ENCODE results near the gene NRXN3. TPM values are rescaled to one million over a fixed set of nuclear protein-coding genes. Genes with fewer than 3 reads are reported as not detected.

Gene NRXN3
- total RNA-seq, 1 donor from 2014 or later, result 18.0 TPM

DNA sequence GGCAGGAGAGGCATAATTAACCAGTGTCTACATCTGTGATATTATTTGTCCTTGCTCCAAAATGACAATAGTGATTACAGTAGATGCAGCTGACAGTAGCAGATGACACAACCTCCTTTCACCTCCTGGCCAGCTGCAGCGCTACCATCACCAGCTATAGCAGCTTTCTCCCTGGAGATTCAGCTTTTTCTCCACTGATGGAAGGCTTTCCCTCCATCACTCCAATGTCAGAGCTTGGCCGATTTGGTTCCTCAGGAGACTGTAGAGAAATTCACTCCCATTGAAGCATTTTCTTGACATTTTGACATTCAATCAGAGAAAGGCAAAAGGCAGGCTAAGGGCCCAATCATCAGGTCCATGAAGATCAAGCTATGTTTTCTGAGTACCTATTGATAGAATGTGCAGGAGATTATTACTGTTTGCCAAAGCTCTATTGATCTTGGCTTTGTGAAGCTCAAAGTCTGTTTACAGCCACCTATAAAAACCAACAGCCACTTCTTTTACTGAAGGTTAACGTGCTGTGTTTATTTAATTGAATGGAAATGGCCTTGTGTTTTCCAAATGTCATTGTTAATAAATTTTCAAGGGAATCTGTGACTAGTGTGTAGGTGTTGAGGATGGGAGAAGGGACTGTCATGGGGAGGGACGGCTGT is 1256.1 kb downstream of the NRXN3 start:
- H3K27ac Mint-ChIP-seq (ENCODE audit: unreplicated experiment), result no peak overlapping the region
- H3K9me3 ChIP-seq (ENCODE audit: insufficient read depth, low read depth, low read length), result no peaks in the 10 kb centered on the region

DNA sequence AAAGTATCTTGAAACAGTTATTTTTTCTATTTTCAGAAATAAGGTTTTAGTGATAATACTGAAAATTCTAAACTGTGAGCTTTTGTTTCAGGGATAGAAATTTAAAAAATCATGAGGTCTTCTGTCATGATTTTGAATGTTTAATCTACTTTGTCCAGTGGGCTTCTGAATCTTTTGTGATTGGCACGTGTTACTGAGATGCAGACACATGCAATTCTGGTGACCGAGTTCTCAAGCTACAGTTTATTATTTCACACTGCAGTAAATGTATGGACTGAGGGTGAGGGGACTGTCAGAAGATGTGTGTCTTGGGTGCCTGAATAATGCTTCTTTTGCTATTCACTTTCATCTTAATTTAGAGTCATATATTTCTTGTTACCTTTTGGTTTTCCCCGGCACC is 1262.5 kb downstream of the NRXN3 start:
- H3K27me3 Mint-ChIP-seq (ENCODE audit: low read depth, unreplicated experiment), result no peaks in the 10 kb centered on the region
- H3K4me2 ChIP-seq (ENCODE audit: low read length), result no peak overlapping the region
- peaks cover 6% of the 10 kb centered on the region for H3K4me1 Mint-ChIP-seq (ENCODE audit: low read depth, unreplicated experiment)
- no peaks in the 10 kb centered on the region for H3K9me3 Mint-ChIP-seq (ENCODE audit: unreplicated experiment)
- no peak overlapping the region for H3K4me3 ChIP-seq (ENCODE audit: insufficient read depth, low read depth, low read length)
- no peaks in the 10 kb centered on the region for H3K36me3 ChIP-seq (ENCODE audit: insufficient read depth, low read length)
- TF ChIP-seq, protein P1, sequence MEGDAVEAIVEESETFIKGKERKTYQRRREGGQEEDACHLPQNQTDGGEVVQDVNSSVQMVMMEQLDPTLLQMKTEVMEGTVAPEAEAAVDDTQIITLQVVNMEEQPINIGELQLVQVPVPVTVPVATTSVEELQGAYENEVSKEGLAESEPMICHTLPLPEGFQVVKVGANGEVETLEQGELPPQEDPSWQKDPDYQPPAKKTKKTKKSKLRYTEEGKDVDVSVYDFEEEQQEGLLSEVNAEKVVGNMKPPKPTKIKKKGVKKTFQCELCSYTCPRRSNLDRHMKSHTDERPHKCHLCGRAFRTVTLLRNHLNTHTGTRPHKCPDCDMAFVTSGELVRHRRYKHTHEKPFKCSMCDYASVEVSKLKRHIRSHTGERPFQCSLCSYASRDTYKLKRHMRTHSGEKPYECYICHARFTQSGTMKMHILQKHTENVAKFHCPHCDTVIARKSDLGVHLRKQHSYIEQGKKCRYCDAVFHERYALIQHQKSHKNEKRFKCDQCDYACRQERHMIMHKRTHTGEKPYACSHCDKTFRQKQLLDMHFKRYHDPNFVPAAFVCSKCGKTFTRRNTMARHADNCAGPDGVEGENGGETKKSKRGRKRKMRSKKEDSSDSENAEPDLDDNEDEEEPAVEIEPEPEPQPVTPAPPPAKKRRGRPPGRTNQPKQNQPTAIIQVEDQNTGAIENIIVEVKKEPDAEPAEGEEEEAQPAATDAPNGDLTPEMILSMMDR (IDR thresholded peaks at IDR 0.05; ENCODE audit: insufficient read depth, low read depth, low read length), result no peak
- TF ChIP-seq EZH2 (IDR thresholded peaks at IDR 0.05; ENCODE audit: insufficient read depth, low read length), result no peak
- H3K79me2 ChIP-seq (ENCODE audit: insufficient read depth, low read length), result no peaks in the 10 kb centered on the region
- H3K9ac ChIP-seq (ENCODE audit: low read length), result no peak overlapping the region
- no peak overlapping the region for H3K4me3 Mint-ChIP-seq (ENCODE audit: unreplicated experiment)
- no peak overlapping the region for H2AFZ ChIP-seq (ENCODE audit: low read depth, low read length)
- H3K36me3 Mint-ChIP-seq (ENCODE audit: low read depth, unreplicated experiment), result no peaks in the 10 kb centered on the region
- H3K27ac Mint-ChIP-seq (ENCODE audit: unreplicated experiment), result no peak overlapping the region
- DNase-seq (ENCODE audit: low read depth), result no peak
- no peak for FAIRE-seq
- H3K4me1 ChIP-seq (ENCODE audit: insufficient read depth, low read length), result no peaks in the 10 kb centered on the region
- no peaks in the 10 kb centered on the region for H3K9me3 ChIP-seq (ENCODE audit: insufficient read depth, low read depth, low read length)
- H3K27me3 ChIP-seq (ENCODE audit: insufficient read depth, low read length), result no peaks in the 10 kb centered on the region
- no peaks in the 10 kb centered on the region for H4K20me1 ChIP-seq (ENCODE audit: insufficient read depth, low read length)
- no peak overlapping the region for H3K27ac ChIP-seq (ENCODE audit: low read depth, low read length)

More for the DNA sequence above, 1256.1 kb downstream of the NRXN3 start:
- Mint-ChIP-seq H3K4me1 (ENCODE audit: low read depth, unreplicated experiment) (no peaks in the 10 kb centered on the region), H3K36me3 (ENCODE audit: low read depth, unreplicated experiment) (no peaks in the 10 kb centered on the region), H3K4me3 (ENCODE audit: unreplicated experiment) (no peak overlapping the region), H3K9me3 (ENCODE audit: unreplicated experiment) (no peaks in the 10 kb centered on the region), H3K27me3 (ENCODE audit: low read depth, unreplicated experiment) (no peaks in the 10 kb centered on the region)
- no peak overlapping the region for H2AFZ ChIP-seq (ENCODE audit: low read depth, low read length)
- H4K20me1 ChIP-seq (ENCODE audit: insufficient read depth, low read length), result no peaks in the 10 kb centered on the region
- H3K9ac ChIP-seq (ENCODE audit: low read length), result no peak overlapping the region
- H3K4me3 ChIP-seq (ENCODE audit: insufficient read depth, low read depth, low read length), result no peak overlapping the region
- no peak for DNase-seq (ENCODE audit: low read depth)
- FAIRE-seq, result no peak
- no peaks in the 10 kb centered on the region for H3K36me3 ChIP-seq (ENCODE audit: insufficient read depth, low read length)
- H3K27me3 ChIP-seq (ENCODE audit: insufficient read depth, low read length), result no peaks in the 10 kb centered on the region
- TF ChIP-seq, protein P1 (IDR thresholded peaks at IDR 0.05; ENCODE audit: insufficient read depth, low read depth, low read length), result no peak
- no peak for TF ChIP-seq EZH2 (IDR thresholded peaks at IDR 0.05; ENCODE audit: insufficient read depth, low read length)
- no peak overlapping the region for H3K27ac ChIP-seq (ENCODE audit: low read depth, low read length)
- H3K4me1 ChIP-seq (ENCODE audit: insufficient read depth, low read length), result no peaks in the 10 kb centered on the region
- no peaks in the 10 kb centered on the region for H3K79me2 ChIP-seq (ENCODE audit: insufficient read depth, low read length)
- no peak overlapping the region for H3K4me2 ChIP-seq (ENCODE audit: low read length)

DNA sequence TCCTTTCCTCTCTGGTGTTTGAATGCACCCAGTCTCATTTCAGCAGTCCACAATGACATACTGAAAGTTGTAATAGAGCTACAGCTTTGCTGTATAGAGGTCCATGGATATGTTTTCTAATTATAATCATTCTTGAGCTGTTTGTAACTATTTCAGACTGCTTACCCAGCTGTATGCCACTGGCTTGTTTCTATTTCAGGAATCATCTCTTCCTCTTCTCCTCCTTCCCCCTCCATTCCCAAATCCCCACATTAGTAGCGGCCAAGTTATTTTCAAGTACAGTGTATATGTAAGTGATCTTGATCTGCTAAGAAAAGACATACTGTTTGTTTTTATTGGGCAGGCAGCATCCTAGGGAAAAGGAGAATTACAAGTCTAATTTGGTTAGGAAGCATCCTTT is 1266.2 kb downstream of the NRXN3 start:
- H3K4me1 ChIP-seq (ENCODE audit: insufficient read depth, low read length), result no peaks in the 10 kb centered on the region
- TF ChIP-seq, protein P1 (IDR thresholded peaks at IDR 0.05; ENCODE audit: insufficient read depth, low read depth, low read length), result no peak
- no peak for TF ChIP-seq EZH2 (IDR thresholded peaks at IDR 0.05; ENCODE audit: insufficient read depth, low read length)
- no peak for FAIRE-seq
- H3K79me2 ChIP-seq (ENCODE audit: insufficient read depth, low read length), result no peaks in the 10 kb centered on the region
- H3K9ac ChIP-seq (ENCODE audit: low read length), result no peak overlapping the region
- no peaks in the 10 kb centered on the region for H3K9me3 Mint-ChIP-seq (ENCODE audit: unreplicated experiment)
- no peak overlapping the region for H2AFZ ChIP-seq (ENCODE audit: low read depth, low read length)
- no peaks in the 10 kb centered on the region for H3K9me3 ChIP-seq (ENCODE audit: insufficient read depth, low read depth, low read length)
- no peaks in the 10 kb centered on the region for H4K20me1 ChIP-seq (ENCODE audit: insufficient read depth, low read length)
- no peak overlapping the region for H3K4me3 ChIP-seq (ENCODE audit: insufficient read depth, low read depth, low read length)
- no peak for DNase-seq (ENCODE audit: low read depth)
- no peaks in the 10 kb centered on the region for H3K27me3 Mint-ChIP-seq (ENCODE audit: low read depth, unreplicated experiment)
- no peak overlapping the region for H3K27ac ChIP-seq (ENCODE audit: low read depth, low read length)
- H3K36me3 ChIP-seq (ENCODE audit: insufficient read depth, low read length), result no peaks in the 10 kb centered on the region
- no peak overlapping the region for H3K27ac Mint-ChIP-seq (ENCODE audit: unreplicated experiment)
- no peaks in the 10 kb centered on the region for H3K27me3 ChIP-seq (ENCODE audit: insufficient read depth, low read length)
- H3K36me3 Mint-ChIP-seq (ENCODE audit: low read depth, unreplicated experiment), result no peaks in the 10 kb centered on the region
- H3K4me2 ChIP-seq (ENCODE audit: low read length), result no peak overlapping the region
- no peak overlapping the region for H3K4me3 Mint-ChIP-seq (ENCODE audit: unreplicated experiment)
- peaks cover 6% of the 10 kb centered on the region for H3K4me1 Mint-ChIP-seq (ENCODE audit: low read depth, unreplicated experiment)

All from astrocyte (in vitro differentiated cells and primary cell).